IMR-90 (cell line): ENCODE results near the gene TWIST2. TPM values are rescaled to one million over a fixed set of nuclear protein-coding genes. Genes with fewer than 3 reads are reported as not detected.

Experiments used
- ATAC-seq: fragments of 200-7000 bp; cut with Tn5 transposase; 2 replicates; pipeline ENCODE4 v1.9.1; 2020; ENCODE audit warnings: low read depth, mild to moderate bottlenecking, moderate library complexity
- BruUV-seq: library from RNA; stranded (reverse); fragments of 400-500 nt; replicated peaks from 2 replicates; lab custom pipeline; 2021; lab: Mats Ljungman, UMichigan
- CTCF ChIA-PET: fragments of 300-600 bp; formaldehyde crosslinking; extraction: SDS; loops from one replicate; lab custom pipeline; 2021; ENCODE audit warnings: antibody characterized with exemption; lab: Yijun Ruan, JAX
- POLR2A ChIA-PET: fragments of 300-600 bp; sonication (Branson Sonifier 250); formaldehyde crosslinking; loops from one replicate; lab custom pipeline; 2022; ENCODE audit warnings: antibody characterized with exemption; ENCODE audit not compliant: unreplicated experiment; lab: Charles Lee
- DNase-seq: peaks from one replicate; pipeline ENCODE4 v3.0.0; 2013
- H2AFZ ChIP-seq: replicated peaks from 2 replicates; pipeline ENCODE3; 2013; ENCODE audit warnings: low read length, mild to moderate bottlenecking; ENCODE audit not compliant: poor library complexity
- H2AK5ac ChIP-seq: 2 replicates; pipeline ENCODE4 v1.6.1; 2013; ENCODE audit warnings: low read depth, low read length, inconsistent platforms
- H2AK9ac ChIP-seq: replicated peaks from 2 replicates; pipeline ENCODE3; 2013; ENCODE audit warnings: mild to moderate bottlenecking, low read depth, low read length, moderate library complexity; ENCODE audit not compliant: poor library complexity
- H2BK120ac ChIP-seq: 2 replicates; pipeline ENCODE4 v1.6.1; 2013; ENCODE audit warnings: low read depth, low read length, inconsistent platforms
- H2BK15ac ChIP-seq: 3 replicates; pipeline ENCODE4 v1.6.1; 2013; ENCODE audit warnings: low read depth, low read length, inconsistent platforms
- H2BK20ac ChIP-seq: 2 replicates; pipeline ENCODE4 v1.6.1; 2013; ENCODE audit warnings: low read depth, mild to moderate bottlenecking, inconsistent platforms, low read length, moderate library complexity
- H2BK5ac ChIP-seq: 2 replicates; pipeline ENCODE4 v1.6.1; 2013; ENCODE audit warnings: mild to moderate bottlenecking, low read depth, low read length, inconsistent platforms; ENCODE audit not compliant: poor library complexity, severe bottlenecking
- H3K14ac ChIP-seq: replicated peaks from 2 replicates; pipeline ENCODE4 v1.6.1; 2013; ENCODE audit warnings: low read depth, low read length, inconsistent platforms
- H3K18ac ChIP-seq: 2 replicates; pipeline ENCODE4 v1.6.1; 2013; ENCODE audit warnings: low read depth, low read length, control low read depth
- H3K23ac ChIP-seq: 2 replicates; pipeline ENCODE4 v1.6.1; 2013; ENCODE audit warnings: low read depth, low read length, inconsistent platforms
- H3K27ac ChIP-seq: 2 replicates; pipeline ENCODE4 v1.5.1; 2013; ENCODE audit warnings: mild to moderate bottlenecking, control low read depth, low read length; ENCODE audit not compliant: insufficient read depth
- H3K27me3 ChIP-seq: 2 replicates; pipeline ENCODE4 v1.6.1; 2013; ENCODE audit warnings: low read length; ENCODE audit not compliant: control insufficient read depth, insufficient read depth
- H3K36me3 ChIP-seq: 2 replicates; pipeline ENCODE4 v1.6.1; 2013; ENCODE audit warnings: low read length, mixed read lengths; ENCODE audit not compliant: control insufficient read depth, insufficient read depth
- H3K4ac ChIP-seq: 2 replicates; pipeline ENCODE4 v1.6.1; 2013; ENCODE audit warnings: low read depth, low read length, inconsistent platforms
- H3K4me1 ChIP-seq: 2 replicates; pipeline ENCODE4 v1.6.1; 2013; ENCODE audit warnings: low read length, mixed read lengths; ENCODE audit not compliant: control insufficient read depth, insufficient read depth
- H3K4me2 ChIP-seq: 2 replicates; pipeline ENCODE4 v1.6.1; 2013; ENCODE audit warnings: low read depth, mild to moderate bottlenecking, control low read depth, low read length, moderate library complexity
- H3K4me3 ChIP-seq: 2 replicates; pipeline ENCODE4 v1.5.1; 2013; ENCODE audit warnings: low read depth, mild to moderate bottlenecking, control low read depth, low read length, moderate library complexity; ENCODE audit not compliant: insufficient read depth
- H3K56ac ChIP-seq: 2 replicates; pipeline ENCODE4 v1.6.1; 2013; ENCODE audit warnings: low read length, inconsistent platforms; ENCODE audit not compliant: insufficient read depth; ENCODE audit errors: extremely low read depth
- H3K79me1 ChIP-seq, 2 experiments: 2 replicates each; pipeline ENCODE4 v1.6.1; 2013; ENCODE audit warnings: low read length in 2 of 2, inconsistent platforms in 1 of 2, low read depth in 1 of 2
- H3K9ac ChIP-seq: 2 replicates; pipeline ENCODE4 v1.6.1; 2013; ENCODE audit warnings: low read depth, low read length, control low read depth
- H3K9me1 ChIP-seq: 2 replicates; pipeline ENCODE4 v1.6.1; 2013; ENCODE audit warnings: low read length, inconsistent platforms; ENCODE audit not compliant: insufficient read depth
- H3K9me3 ChIP-seq: 2 replicates; pipeline ENCODE4 v1.6.1; 2013; ENCODE audit warnings: low read length; ENCODE audit not compliant: control insufficient read depth, insufficient read depth
- H4K20me1 ChIP-seq: 2 replicates; pipeline ENCODE4 v1.6.1; 2013; ENCODE audit warnings: low read length, inconsistent platforms; ENCODE audit not compliant: insufficient read depth
- H4K5ac ChIP-seq: 2 replicates; pipeline ENCODE4 v1.6.1; 2013; ENCODE audit warnings: mild to moderate bottlenecking, low read depth, low read length, control low read depth
- H4K8ac ChIP-seq, 2 experiments: 2 replicates each; pipeline ENCODE4 v1.6.1; 2013; ENCODE audit warnings: low read depth in 2 of 2, low read length in 2 of 2, control low read depth in 1 of 2, inconsistent platforms in 1 of 2
- H4K91ac ChIP-seq: 2 replicates; pipeline ENCODE4 v1.6.1; 2013; ENCODE audit warnings: low read depth, low read length, inconsistent platforms; ENCODE audit not compliant: insufficient read depth
- BHLHE40 ChIP-seq: fragments of 150-350 bp; IDR thresholded peaks from 2 replicates; pipeline ENCODE4 v1.6.1; 2016; ENCODE audit warnings: mild to moderate bottlenecking, low read depth, low read length
- MXI1 ChIP-seq: IDR thresholded peaks from 2 replicates; pipeline ENCODE4 v1.6.1; 2012; ENCODE audit warnings: low read depth, mild to moderate bottlenecking, low read length, moderate library complexity, borderline replicate concordance
- NFE2L2 ChIP-seq: fragments of 150-350 bp; IDR thresholded peaks from 2 replicates; pipeline ENCODE4 v1.6.1; 2016; ENCODE audit warnings: low read depth, mild to moderate bottlenecking, low read length
- RAD21 ChIP-seq: IDR thresholded peaks from 2 replicates; pipeline ENCODE4 v1.6.1; 2012; ENCODE audit warnings: low read length, improper control_type of control experiment
- RFX5 ChIP-seq: IDR thresholded peaks from 2 replicates; pipeline ENCODE4 v1.8.0; 2012; ENCODE audit warnings: low read depth, mild to moderate bottlenecking, low read length, moderate library complexity
- WGBS, 2 experiments: methylation state at CpG; one replicate each; pipeline versions ENCODE4 v1.1.5 to v1.1.7; 2013; ENCODE audit warnings: missing lambda C conversion rate in 2 of 2; ENCODE audit not compliant: insufficient read length in 1 of 2; ENCODE audit errors: extremely low coverage in 2 of 2; 5-methylcytosine and 5-hydroxymethylcytosine counted together
- dilution Hi-C: fragments of 300-500 bp; cut with HindIII; formaldehyde crosslinking; loops from one replicate; pipeline ENCODE4 v1.14.3; 2018; ENCODE audit warnings: low sequenced_read_pairs; ENCODE audit not compliant: unreplicated experiment
- in situ Hi-C: fragments of 300-500 bp; cut with MboI; formaldehyde crosslinking; loops from 3 replicates; pipeline ENCODE4 v1.14.3; 2019; ENCODE audit warnings: low sequenced_read_pairs, inconsistent platforms, mixed read lengths
- intact Hi-C: fragments of 100-400 bp; cut with micrococcal nuclease; formaldehyde crosslinking; loops from 2 replicates; pipeline ENCODE4 v1.10.0; 2022
- polyA plus RNA-seq, 3 experiments: library from polyadenylated mRNA; depleted of rRNA; stranded (reverse); fragments of >200 nt; gene quantifications; 2 replicates each; pipeline ENCODE4 v1.2.3, GENCODE V29; 2012; ENCODE audit warnings: low replicate concordance in 1 of 3
- total RNA-seq: library from RNA; depleted of rRNA; stranded (reverse); fragments of >200 nt; gene quantifications from 2 replicates; pipeline ENCODE4 v1.2.3, GENCODE V29; 2012
- TF ChIP-seq, protein P1 (sequence below): conservative IDR thresholded peaks from 2 replicates; pipeline ENCODE4 v1.5.1; 2012; ENCODE audit warnings: mild to moderate bottlenecking, low read depth, low read length, improper control_type of control experiment

TWIST2 gene
- total and polyA plus RNA-seq, 2 of the 4 experiments (the other 2 are of a cell fraction), result 9.3 to 33.6 TPM

DNA sequence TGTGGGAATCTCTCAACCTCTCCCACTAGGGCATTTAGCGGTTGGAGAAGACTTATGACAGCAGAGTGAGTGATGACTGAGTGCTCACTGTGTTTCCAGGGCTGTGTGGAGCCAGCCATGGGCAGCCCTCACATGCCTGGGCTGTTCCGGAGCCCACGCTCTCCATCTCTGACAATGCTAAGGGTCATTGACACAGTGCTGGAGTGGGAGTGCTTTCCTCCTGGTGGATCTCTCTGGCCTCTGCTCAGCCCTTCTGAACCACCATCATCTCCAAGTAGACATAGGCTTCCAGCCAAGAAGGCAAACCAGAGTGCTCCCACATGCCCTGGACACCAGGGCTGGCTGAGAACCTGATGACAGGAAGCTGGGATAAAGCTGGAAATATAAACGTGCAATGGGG lies 33.1 kb upstream of the TWIST2 start:
- Histone ChIP-seq H4K20me1 (no peaks in the 10 kb centered on the region), H4K5ac (no peak overlapping the region), H3K4me3 (no peak overlapping the region), H2BK15ac (no peak overlapping the region), H3K23ac (no peak overlapping the region), H3K27me3 (peaks cover 14% of the 10 kb centered on the region; the same call in 1 of the 2 replicates), H2BK120ac (no peak overlapping the region), H2BK5ac (no peak overlapping the region), H2AFZ (no peak overlapping the region), H3K79me1 (no peaks in the 10 kb centered on the region), H3K4ac (no peak overlapping the region), H3K27ac (no peak overlapping the region), H2AK9ac (no peak overlapping the region), H3K9ac (no peak overlapping the region), H3K18ac (no peak overlapping the region), H3K4me2 (no peak overlapping the region), H2AK5ac (no peak overlapping the region), H4K8ac (no peak overlapping the region), H3K14ac (no peak overlapping the region), H3K9me3 (no peaks in the 10 kb centered on the region), H3K56ac (no peak overlapping the region), H3K9me1 (no peaks in the 10 kb centered on the region), H3K4me1 (no peaks in the 10 kb centered on the region), H2BK20ac (no peak overlapping the region), H4K91ac (no peak overlapping the region), H3K36me3 (no peaks in the 10 kb centered on the region)
- in situ Hi-C loops, result no loop called here
- ChIA-PET POLR2A (no interaction called here), CTCF (no interaction called here)
- no peak for TF ChIP-seq BHLHE40
- TF ChIP-seq, protein P1, sequence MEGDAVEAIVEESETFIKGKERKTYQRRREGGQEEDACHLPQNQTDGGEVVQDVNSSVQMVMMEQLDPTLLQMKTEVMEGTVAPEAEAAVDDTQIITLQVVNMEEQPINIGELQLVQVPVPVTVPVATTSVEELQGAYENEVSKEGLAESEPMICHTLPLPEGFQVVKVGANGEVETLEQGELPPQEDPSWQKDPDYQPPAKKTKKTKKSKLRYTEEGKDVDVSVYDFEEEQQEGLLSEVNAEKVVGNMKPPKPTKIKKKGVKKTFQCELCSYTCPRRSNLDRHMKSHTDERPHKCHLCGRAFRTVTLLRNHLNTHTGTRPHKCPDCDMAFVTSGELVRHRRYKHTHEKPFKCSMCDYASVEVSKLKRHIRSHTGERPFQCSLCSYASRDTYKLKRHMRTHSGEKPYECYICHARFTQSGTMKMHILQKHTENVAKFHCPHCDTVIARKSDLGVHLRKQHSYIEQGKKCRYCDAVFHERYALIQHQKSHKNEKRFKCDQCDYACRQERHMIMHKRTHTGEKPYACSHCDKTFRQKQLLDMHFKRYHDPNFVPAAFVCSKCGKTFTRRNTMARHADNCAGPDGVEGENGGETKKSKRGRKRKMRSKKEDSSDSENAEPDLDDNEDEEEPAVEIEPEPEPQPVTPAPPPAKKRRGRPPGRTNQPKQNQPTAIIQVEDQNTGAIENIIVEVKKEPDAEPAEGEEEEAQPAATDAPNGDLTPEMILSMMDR, result no peak
- no peak for TF ChIP-seq MXI1
- no peak for TF ChIP-seq RAD21
- TF ChIP-seq NFE2L2, result no peak
- TF ChIP-seq RFX5, result no peak
- no peak for DNase-seq
- intact Hi-C loops, result no loop called here
- whole genome bisulfite sequencing, 2 experiments, result 92% methylated on average over 2 of the region's 4 CpGs; no CpG with 5 or more reads in 1 of the 2 experiments
- no peak for ATAC-seq
- no TSS peak for BruUV-seq
- dilution Hi-C loops, result no loop called here
